K562 (cell line): Measurements from ENCODE around the gene BRME1. TPM values are rescaled to one million over a fixed set of nuclear protein-coding genes. Genes with fewer than 3 reads are reported as not detected.

Experiments used
- ADNP ChIP-seq: fragments of 200-800 bp; sonication (Bioruptor generic); IDR thresholded peaks from 2 replicates; pipeline ENCODE4 v1.6.1; 2016; ENCODE audit warnings: missing genetic modification characterization, missing compliant biosample characterization
- AFF4 ChIP-seq: sonication (generic); formaldehyde crosslinking; IDR thresholded peaks from 2 replicates; pipeline ENCODE4 v1.8.0; 2023; ENCODE audit warnings: mild to moderate bottlenecking, missing genetic modification reagents
- BRCA1 ChIP-seq, 2 experiments: fragments of 450-650 bp in 1 of 2; sonication (generic) in 1 of 2; formaldehyde crosslinking in 1 of 2; IDR thresholded peaks; 2 replicates each; pipeline versions ENCODE4 v1.5.0 to v1.6.1; 2017 to 2020; ENCODE audit warnings: mild to moderate bottlenecking in 1 of 2, missing genetic modification reagents in 1 of 2
- CAMTA2 ChIP-seq: fragments of 250-450 bp; sonication (Bioruptor Pico); conservative IDR thresholded peaks from 2 replicates; pipeline ENCODE4 v1.5.1; 2022
- CBFB ChIP-seq: sonication (generic); formaldehyde crosslinking; IDR thresholded peaks from 2 replicates; pipeline ENCODE4 v1.4.0; 2020; ENCODE audit warnings: mild to moderate bottlenecking, missing genetic modification reagents
- CTBP1 ChIP-seq: fragments of 450-650 bp; IDR thresholded peaks from 2 replicates; pipeline ENCODE4 v1.6.1; 2016; ENCODE audit warnings: borderline replicate concordance
- KDM4B ChIP-seq, 2 experiments: fragments of 450-650 bp in 1 of 2; sonication (generic) in 1 of 2; IDR thresholded peaks; 2 replicates each; pipeline ENCODE4 v1.6.1; 2016 to 2017; ENCODE audit warnings: borderline replicate concordance in 2 of 2, antibody characterized with exemption in 1 of 2, low read depth in 1 of 2, mild to moderate bottlenecking in 1 of 2
- PHF8 ChIP-seq: fragments of 200-600 bp; sonication (generic); IDR thresholded peaks from 2 replicates; pipeline ENCODE4 v1.6.1; 2012; ENCODE audit warnings: mixed run types, mild to moderate bottlenecking, inconsistent platforms, low read length, moderate library complexity, borderline replicate concordance
- RBM25 ChIP-seq: fragments of 200-400 bp; formaldehyde crosslinking; IDR thresholded peaks from 2 replicates; pipeline ENCODE4 v1.6.1; 2018; ENCODE audit warnings: low read length, low read depth, moderate library complexity; ENCODE audit not compliant: severe bottlenecking
- SMARCA5 ChIP-seq: fragments of 450-650 bp; IDR thresholded peaks from 2 replicates; pipeline ENCODE4 v1.6.1; 2016
- SRSF3 ChIP-seq: fragments of 200-400 bp; formaldehyde crosslinking; IDR thresholded peaks from 2 replicates; pipeline ENCODE4 v1.6.1; 2016; ENCODE audit warnings: mild to moderate bottlenecking, low read length, moderate library complexity; ENCODE audit not compliant: insufficient read depth
- ZNF12 ChIP-seq: sonication (generic); formaldehyde crosslinking; IDR thresholded peaks from 2 replicates; pipeline ENCODE4 v1.4.0; 2020; ENCODE audit warnings: mild to moderate bottlenecking, missing genetic modification reagents
- ZNF324 ChIP-seq: fragments of 250-450 bp; sonication (Bioruptor Pico); IDR thresholded peaks from 2 replicates; pipeline ENCODE4 v1.4.0; 2020; ENCODE audit warnings: mild to moderate bottlenecking
- ZNF395 ChIP-seq: fragments of 200-800 bp; sonication (Bioruptor generic); IDR thresholded peaks from 2 replicates; pipeline ENCODE4 v1.6.1; 2017; ENCODE audit warnings: missing genetic modification characterization, missing compliant biosample characterization
- ZNF764 ChIP-seq: fragments of 250-450 bp; sonication (Bioruptor Pico); IDR thresholded peaks from 2 replicates; pipeline ENCODE4 v1.4.0; 2020; ENCODE audit warnings: low read depth, mild to moderate bottlenecking, moderate library complexity
- polyA plus RNA-seq, 8 experiments: library from polyadenylated mRNA; depleted of rRNA in 4 of 8; stranded (reverse) in 5 of 8; unstranded in 3 of 8; fragments of >200 nt; fragmentation: Nextera tagmentation in 2 of 8; fragmentation: Illumina TruSeq in 1 of 8; extraction: Ambion mirVana in 2 of 8; extraction: Trizol in 1 of 8; gene quantifications; 2 replicates each; pipeline versions ENCODE4 v1.2.1 to v1.2.3, GENCODE V29; 2011 to 2014; ENCODE audit warnings: inconsistent platforms in 1 of 8, missing spikeins in 1 of 8
- total RNA-seq, 7 experiments: library from RNA; depleted of rRNA in 6 of 7; stranded (reverse); fragments of >200 nt in 6 of 7; fragmentation: Illumina TruSeq in 2 of 7; extraction: Trizol in 2 of 7; gene quantifications; 2 replicates each; pipeline versions ENCODE4 v1.2.1 to v1.2.3, GENCODE V29; 2011 to 2021; ENCODE audit warnings: low replicate concordance in 1 of 7
- TF ChIP-seq, protein P1 (sequence below), 2 experiments: fragments of 250-450 bp in 1 of 2; fragments of 450-650 bp in 1 of 2; sonication (Bioruptor Pico) in 1 of 2; IDR thresholded peaks; 2 replicates each; pipeline versions ENCODE4 v1.6.1 to v1.8.0; 2016 to 2021; ENCODE audit warnings: mild to moderate bottlenecking in 2 of 2, moderate library complexity in 2 of 2, missing compliant biosample characterization in 1 of 2, missing genetic modification characterization in 1 of 2
- TF ChIP-seq, protein P2 (sequence below): fragments of 450-650 bp; IDR thresholded peaks from 2 replicates; pipeline ENCODE4 v1.6.1; 2018; ENCODE audit not compliant: partially characterized antibody

BRME1 gene
- total and polyA plus RNA-seq, 9 of the 15 experiments (the other 6 are each of a cell fraction or from before 2014, with no cell fraction given) = 0.75 to 6.1 (median 3.6) TPM

GRCh38 chr19:13838435-13839129, 67.3 kb downstream of the BRME1 start (continued):
- TF ChIP-seq AFF4 (CRISPR knock-in tag) (0 out of 2 replicates have a peak, but pooled peaks have one; percentile 19), SMARCA5 (0 out of 2 replicates have a peak, but pooled peaks have one; percentile 73), RBM25 (peak; percentile 63), ZNF324 (no peak), ZNF395 (peak; percentile 51; the same call in 1 of the 2 replicates), SRSF3 (no peak), CBFB (no peak), KDM4B (IDR thresholded peaks at IDR 0.05; ENCODE audit: borderline replicate concordance in 2 of 2, low read depth in 1 of 2) (0 out of 4 replicates have a peak, but pooled peaks of 1 of the 2 experiments have one; percentile 24), ZNF12 (CRISPR knock-in tag) (no peak), CAMTA2 (CRISPR knock-in tag) (no peak), CTBP1 (peak; percentile 46; the same call in 1 of the 2 replicates), ADNP (tag) (peak; percentile 65), BRCA1 (IDR thresholded peaks at IDR 0.05) (no peak), BRCA1 (CRISPR knock-in tag; IDR thresholded peaks at IDR 0.05) (0 out of 2 replicates have a peak, but pooled peaks have one; percentile 41), PHF8 (no peak), ZNF764 (CRISPR knock-in tag) (no peak)
- TF ChIP-seq, protein P1, sequence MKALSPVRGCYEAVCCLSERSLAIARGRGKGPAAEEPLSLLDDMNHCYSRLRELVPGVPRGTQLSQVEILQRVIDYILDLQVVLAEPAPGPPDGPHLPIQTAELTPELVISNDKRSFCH (CRISPR knock-in tag; IDR thresholded peaks at IDR 0.05) = no peak
- TF ChIP-seq, protein P1 (tag; IDR thresholded peaks at IDR 0.05) = peak; percentile 72; the same call in 1 of the 2 replicates
- TF ChIP-seq, protein P2, sequence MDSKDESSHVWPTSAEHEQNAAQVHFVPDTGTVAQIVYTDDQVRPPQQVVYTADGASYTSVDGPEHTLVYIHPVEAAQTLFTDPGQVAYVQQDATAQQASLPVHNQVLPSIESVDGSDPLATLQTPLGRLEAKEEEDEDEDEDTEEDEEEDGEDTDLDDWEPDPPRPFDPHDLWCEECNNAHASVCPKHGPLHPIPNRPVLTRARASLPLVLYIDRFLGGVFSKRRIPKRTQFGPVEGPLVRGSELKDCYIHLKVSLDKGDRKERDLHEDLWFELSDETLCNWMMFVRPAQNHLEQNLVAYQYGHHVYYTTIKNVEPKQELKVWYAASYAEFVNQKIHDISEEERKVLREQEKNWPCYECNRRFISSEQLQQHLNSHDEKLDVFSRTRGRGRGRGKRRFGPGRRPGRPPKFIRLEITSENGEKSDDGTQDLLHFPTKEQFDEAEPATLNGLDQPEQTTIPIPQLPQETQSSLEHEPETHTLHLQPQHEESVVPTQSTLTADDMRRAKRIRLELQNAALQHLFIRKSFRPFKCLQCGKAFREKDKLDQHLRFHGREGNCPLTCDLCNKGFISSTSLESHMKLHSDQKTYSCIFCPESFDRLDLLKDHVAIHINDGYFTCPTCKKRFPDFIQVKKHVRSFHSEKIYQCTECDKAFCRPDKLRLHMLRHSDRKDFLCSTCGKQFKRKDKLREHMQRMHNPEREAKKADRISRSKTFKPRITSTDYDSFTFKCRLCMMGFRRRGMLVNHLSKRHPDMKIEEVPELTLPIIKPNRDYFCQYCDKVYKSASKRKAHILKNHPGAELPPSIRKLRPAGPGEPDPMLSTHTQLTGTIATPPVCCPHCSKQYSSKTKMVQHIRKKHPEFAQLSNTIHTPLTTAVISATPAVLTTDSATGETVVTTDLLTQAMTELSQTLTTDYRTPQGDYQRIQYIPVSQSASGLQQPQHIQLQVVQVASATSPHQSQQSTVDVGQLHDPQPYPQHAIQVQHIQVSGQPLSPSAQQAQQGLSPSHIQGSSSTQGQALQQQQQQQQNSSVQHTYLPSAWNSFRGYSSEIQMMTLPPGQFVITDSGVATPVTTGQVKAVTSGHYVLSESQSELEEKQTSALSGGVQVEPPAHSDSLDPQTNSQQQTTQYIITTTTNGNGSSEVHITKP = peak; percentile 30
